Activated CD4-positive, alpha-beta memory T cell treated with anti-CD3 and anti-CD28 coated beads, Interleukin-2, amount 10 ng/mL, durations not matched to agents 7 days and 5 days (primary cell): Measurements from ENCODE around the gene ADAMTS2. TPM values are rescaled to one million over a fixed set of nuclear protein-coding genes. Genes with fewer than 3 reads are reported as not detected.

ENCODE experiments used
- CTCF ChIA-PET: fragments of 350-600 bp; sonication (Branson Sonifier 250); formaldehyde crosslinking; loops from one replicate; lab custom pipeline; 2021; ENCODE audit warnings: antibody characterized with exemption, inconsistent platforms; lab: Charles Lee
- POLR2A ChIA-PET: fragments of 350-600 bp; sonication (Branson Sonifier 250); formaldehyde crosslinking; loops from one replicate; lab custom pipeline; 2021; ENCODE audit warnings: antibody characterized with exemption; lab: Charles Lee
- DNase-seq: peaks from one replicate; pipeline ENCODE4 v3.0.0-alpha.2; 2020
- H3K27ac Mint-ChIP-seq: one replicate; pipeline ENCODE4 v1.8.0; 2021; ENCODE audit warnings: mild to moderate bottlenecking, mixed read lengths
- H3K27me3 Mint-ChIP-seq: one replicate; pipeline ENCODE4 v1.8.0; 2021; ENCODE audit warnings: mixed read lengths
- H3K36me3 Mint-ChIP-seq: one replicate; pipeline ENCODE4 v1.8.0; 2021; ENCODE audit warnings: low read depth, mixed read lengths
- H3K4me1 Mint-ChIP-seq: one replicate; pipeline ENCODE4 v1.8.0; 2021; ENCODE audit warnings: mixed read lengths
- H3K4me3 Mint-ChIP-seq: one replicate; pipeline ENCODE4 v1.8.0; 2021; ENCODE audit warnings: mild to moderate bottlenecking, mixed read lengths
- H3K9me3 Mint-ChIP-seq: one replicate; pipeline ENCODE4 v1.8.0; 2021; ENCODE audit warnings: mixed read lengths
- total RNA-seq, 2 experiments: library from RNA; stranded (reverse); gene quantifications; one replicate each; pipeline ENCODE4 v1.2.3, GENCODE V29; 2021

ADAMTS2 gene
- total RNA-seq, 2 experiments from 2014 or later = not detected

DNA sequence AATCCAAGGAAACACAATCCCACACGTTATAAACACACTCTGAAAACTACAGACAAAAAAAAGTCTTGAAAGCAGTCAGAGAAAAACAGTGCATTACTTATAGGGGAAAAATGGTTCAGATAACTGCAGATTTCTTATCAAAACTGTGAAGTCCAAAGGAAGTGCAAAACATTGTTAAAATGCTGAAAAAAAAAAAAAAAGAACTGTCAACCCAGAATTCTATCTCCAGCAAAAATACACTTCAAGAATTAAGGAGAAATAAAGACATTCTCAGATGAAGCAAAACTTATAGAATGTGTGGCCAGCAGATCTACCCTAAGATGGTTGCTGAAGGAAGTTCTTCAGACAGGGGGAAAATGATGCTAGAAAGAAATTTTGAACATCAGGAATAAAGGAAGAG is 40.4 kb downstream of the ADAMTS2 start:
- H3K27me3 Mint-ChIP-seq = peaks cover 2% of the 10 kb centered on the region
- H3K36me3 Mint-ChIP-seq = no peaks in the 10 kb centered on the region
- POLR2A ChIA-PET = no interaction called here
- H3K4me1 Mint-ChIP-seq = no peaks in the 10 kb centered on the region
- H3K4me3 Mint-ChIP-seq = no peak overlapping the region
- no peak for DNase-seq
- H3K27ac Mint-ChIP-seq = no peak overlapping the region
- CTCF ChIA-PET = no interaction called here
- peaks cover 5% of the 10 kb centered on the region for H3K9me3 Mint-ChIP-seq

DNA sequence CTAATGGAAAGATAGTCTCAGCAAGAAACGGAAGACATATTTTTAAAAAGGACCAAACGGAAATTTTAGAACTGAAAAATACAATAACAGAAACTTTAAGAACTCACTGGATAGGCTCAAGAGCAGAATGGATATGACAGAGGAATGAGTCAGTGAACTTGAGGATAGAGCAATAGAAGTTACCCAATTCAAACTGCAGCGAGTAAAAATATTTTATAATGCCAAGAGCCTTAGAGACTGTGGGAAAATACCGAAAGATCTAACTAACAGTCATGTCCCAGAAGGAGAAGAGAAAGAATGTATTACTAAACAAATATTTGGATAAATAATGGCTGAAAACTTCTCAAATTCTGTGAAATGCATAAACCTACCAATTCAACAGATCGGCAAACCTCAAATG is 40.8 kb downstream of the ADAMTS2 start:
- Mint-ChIP-seq H3K27ac (no peak overlapping the region), H3K4me3 (no peak overlapping the region), H3K4me1 (no peaks in the 10 kb centered on the region), H3K9me3 (peaks cover 5% of the 10 kb centered on the region), H3K36me3 (no peaks in the 10 kb centered on the region), H3K27me3 (peaks cover 2% of the 10 kb centered on the region)
- POLR2A ChIA-PET = no interaction called here
- no peak for DNase-seq
- CTCF ChIA-PET = no interaction called here

DNA sequence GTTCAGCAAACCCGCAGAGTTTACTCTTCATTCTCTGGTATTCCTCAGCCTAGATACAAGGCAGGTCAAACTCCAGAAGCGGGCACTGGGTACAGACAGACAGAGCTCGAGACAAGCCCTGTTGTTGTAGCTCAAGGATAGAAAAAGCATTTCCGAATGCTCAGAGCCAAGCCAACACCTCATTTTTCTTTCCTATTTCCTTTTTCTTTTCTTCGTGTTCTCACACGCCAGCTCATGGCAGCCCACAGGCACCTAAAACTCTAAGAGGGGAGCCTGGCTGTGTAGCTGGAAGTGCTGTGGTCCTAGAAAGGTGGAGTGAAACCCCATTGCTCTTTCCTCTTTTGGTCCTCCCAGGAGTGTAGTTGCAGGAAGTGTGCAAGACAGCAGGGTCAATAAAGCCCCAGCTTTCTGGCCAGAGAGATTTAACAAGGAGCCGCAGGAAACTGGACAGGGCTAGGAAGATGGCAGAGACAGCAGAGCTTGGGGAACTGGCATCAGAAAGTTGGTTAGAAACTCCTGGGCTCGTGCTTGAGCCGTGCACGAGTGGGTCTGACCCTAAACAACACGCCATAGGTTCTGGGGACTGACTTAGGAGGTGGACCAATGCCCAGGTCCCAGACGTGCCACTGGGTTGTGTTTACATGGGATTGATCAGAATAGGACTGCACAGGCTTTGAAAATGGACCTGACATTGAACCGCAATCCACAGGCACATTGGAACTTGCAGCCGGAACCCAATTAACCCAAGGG is 41.6 kb downstream of the ADAMTS2 start:
- DNase-seq = no peak
- peaks cover 5% of the 10 kb centered on the region for H3K9me3 Mint-ChIP-seq
- no peak overlapping the region for H3K4me3 Mint-ChIP-seq
- H3K36me3 Mint-ChIP-seq = no peaks in the 10 kb centered on the region
- POLR2A ChIA-PET = no interaction called here
- no peak overlapping the region for H3K27ac Mint-ChIP-seq
- no peaks in the 10 kb centered on the region for H3K4me1 Mint-ChIP-seq
- CTCF ChIA-PET = no interaction called here
- H3K27me3 Mint-ChIP-seq = peaks cover 2% of the 10 kb centered on the region

DNA sequence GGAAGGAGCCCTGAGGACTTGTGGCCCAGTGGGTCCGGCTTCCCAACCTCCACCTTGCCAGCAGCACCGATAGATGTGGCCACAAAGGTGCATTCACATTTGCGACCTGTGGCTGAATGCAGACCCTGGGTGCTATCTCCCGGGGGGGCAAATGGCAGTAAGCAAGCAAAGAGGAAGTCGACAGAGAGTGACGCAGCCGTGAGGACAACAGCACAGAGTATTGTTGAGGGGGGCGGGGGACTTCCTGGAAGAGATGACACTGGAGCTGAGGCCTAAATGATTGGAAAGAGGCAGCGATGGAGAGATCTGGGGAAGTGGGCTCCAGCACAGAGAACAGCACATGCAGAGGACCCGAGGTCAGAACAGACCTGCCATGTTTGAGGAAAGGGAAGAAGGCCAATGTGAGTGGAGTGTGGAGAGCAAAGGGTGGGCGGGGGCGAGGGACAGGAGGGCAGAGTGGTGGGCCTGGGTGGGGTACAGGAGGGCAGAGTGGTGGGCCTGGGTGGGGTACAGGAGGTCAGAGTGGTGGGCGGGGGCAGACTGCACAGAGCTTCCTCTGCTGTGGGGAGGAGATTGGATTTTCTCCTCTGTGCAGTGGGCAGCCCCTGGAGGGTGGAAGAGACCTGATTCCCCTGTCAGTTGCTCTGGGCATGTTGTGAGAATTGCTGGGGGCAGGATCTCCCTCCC is 42.6 kb downstream of the ADAMTS2 start:
- CTCF ChIA-PET = no interaction called here

DNA sequence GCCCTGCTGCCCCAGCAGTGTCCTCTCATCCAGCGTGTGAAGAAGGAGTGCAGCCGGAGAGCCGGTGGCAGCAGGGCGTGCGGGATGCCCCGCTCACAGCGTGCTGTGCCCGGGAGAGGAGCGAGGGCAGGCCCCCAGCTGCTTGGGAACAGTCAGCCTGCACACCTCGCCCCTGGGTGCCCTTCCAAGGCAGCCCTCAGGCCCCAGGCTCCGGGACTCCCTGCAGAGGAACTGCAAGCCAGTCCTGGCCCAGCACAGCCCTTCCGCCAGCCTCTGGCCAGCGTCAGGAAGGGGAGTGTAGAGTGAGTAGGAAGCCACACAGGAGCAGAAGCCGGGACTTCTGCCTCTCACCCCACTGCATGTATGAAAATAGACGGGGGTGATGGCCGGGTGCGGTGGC is 43.5 kb downstream of the ADAMTS2 start:
- H3K36me3 Mint-ChIP-seq = no peaks in the 10 kb centered on the region
- H3K4me3 Mint-ChIP-seq = no peak overlapping the region
- H3K27ac Mint-ChIP-seq = no peak overlapping the region
- peaks cover 2% of the 10 kb centered on the region for H3K27me3 Mint-ChIP-seq
- no peaks in the 10 kb centered on the region for H3K4me1 Mint-ChIP-seq
- H3K9me3 Mint-ChIP-seq = peaks cover 5% of the 10 kb centered on the region
- ChIA-PET CTCF (no interaction called here), POLR2A (no interaction called here)
- no peak for DNase-seq

More for the DNA sequence above, 42.6 kb downstream of the ADAMTS2 start:
- Mint-ChIP-seq H3K27ac (no peak overlapping the region), H3K36me3 (no peaks in the 10 kb centered on the region), H3K4me3 (no peak overlapping the region), H3K27me3 (peaks cover 2% of the 10 kb centered on the region), H3K9me3 (peaks cover 5% of the 10 kb centered on the region), H3K4me1 (no peaks in the 10 kb centered on the region)
- no peak for DNase-seq
- POLR2A ChIA-PET = no interaction called here

DNA sequence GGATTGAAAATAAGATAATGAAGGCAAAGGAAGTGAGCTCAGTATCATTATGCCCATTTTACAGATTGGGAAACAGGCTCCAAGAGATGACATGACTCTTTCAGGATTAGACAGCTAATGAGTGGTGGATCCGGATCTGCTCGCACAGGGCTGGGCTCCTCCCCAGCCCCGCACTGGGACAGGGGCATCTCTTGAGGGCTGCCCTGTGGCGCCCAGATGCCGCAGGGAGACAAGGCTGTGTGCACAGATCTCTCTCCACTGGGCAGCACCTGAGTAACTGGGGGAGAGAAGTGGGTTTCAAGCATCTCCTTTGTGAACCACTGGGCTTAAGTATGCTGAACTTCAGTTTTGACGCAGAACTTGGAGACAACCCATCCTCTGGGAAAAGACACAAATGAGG is 43.9 kb downstream of the ADAMTS2 start:
- CTCF ChIA-PET = no interaction called here
- DNase-seq = no peak
- Mint-ChIP-seq H3K27ac (no peak overlapping the region), H3K4me3 (no peak overlapping the region), H3K4me1 (no peaks in the 10 kb centered on the region), H3K27me3 (peaks cover 2% of the 10 kb centered on the region), H3K36me3 (no peaks in the 10 kb centered on the region), H3K9me3 (peaks cover 5% of the 10 kb centered on the region)
- POLR2A ChIA-PET = no interaction called here

DNA sequence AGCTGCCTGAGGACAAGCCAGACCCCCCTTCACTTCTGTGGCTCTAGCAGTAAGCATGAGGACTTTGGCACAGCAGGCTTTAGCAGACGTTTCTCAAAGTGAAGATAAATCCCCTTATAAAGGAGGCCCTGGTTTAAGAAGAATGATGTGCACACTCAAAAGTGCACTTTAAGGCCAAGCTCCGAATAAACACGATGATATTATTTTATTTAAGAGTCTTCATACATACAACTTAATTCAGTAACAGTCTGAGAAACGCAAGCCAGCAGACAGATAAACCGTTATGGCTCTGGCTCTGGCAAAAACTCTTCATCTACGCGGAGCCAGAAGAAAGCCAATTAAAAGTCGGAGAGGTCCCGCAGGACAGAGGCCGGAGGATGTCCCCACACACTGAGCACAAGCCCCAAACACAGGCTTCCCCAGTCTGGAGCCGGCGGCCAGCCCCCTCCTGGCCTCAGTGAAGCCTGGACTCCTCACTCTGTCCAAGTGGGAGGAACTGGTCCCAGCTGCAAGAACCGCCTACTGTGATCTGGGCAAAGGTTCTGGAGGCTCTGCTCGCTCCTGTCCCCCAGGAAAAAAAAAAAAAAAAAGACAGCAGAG is 44.6 kb downstream of the ADAMTS2 start:
- CTCF ChIA-PET = no interaction called here
- H3K4me1 Mint-ChIP-seq = no peaks in the 10 kb centered on the region
- no peak for DNase-seq

DNA sequence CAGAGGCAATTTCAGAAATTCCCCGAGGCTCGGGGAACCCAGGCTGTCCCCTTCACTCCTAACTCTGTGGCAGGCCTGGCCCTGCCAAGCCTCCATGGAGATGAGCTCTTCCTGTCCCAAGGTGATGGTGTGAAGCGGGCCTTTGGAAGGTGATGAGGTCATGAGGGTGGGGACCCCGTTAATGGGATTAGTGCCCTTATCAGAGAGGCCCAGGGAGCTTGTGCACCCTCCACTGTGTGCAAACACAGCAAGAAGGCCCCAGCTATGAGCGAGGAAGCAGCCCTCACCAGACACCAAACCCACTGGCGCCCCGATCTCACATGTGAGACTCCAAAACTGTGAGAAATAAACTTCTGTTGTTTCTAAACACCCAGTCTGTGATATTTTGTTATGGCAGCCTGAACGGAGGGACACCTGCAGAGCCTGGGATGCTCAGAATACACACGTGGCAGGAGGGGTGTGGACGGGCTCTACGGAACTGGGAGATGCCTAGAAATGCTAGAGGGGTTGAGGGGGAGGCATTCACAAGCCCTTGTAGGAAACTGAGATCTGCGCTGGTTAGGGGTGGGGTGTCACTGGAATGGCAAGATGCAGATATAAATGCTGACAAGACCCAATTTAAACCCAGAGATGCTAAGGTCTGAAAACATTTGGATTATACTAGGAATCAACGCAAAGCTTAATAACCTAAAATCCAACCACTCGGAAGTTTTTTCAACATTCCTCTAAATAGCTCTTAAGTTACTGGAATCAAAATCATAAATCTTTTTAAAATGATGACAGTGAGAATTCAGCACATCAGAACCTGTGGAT is 46.9 kb downstream of the ADAMTS2 start:
- ChIA-PET CTCF (no interaction called here), POLR2A (no interaction called here)
- no peak overlapping the region for H3K27ac Mint-ChIP-seq
- no peak overlapping the region for H3K4me3 Mint-ChIP-seq
- H3K36me3 Mint-ChIP-seq = no peaks in the 10 kb centered on the region
- H3K4me1 Mint-ChIP-seq = no peaks in the 10 kb centered on the region
- DNase-seq = no peak
- no peaks in the 10 kb centered on the region for H3K27me3 Mint-ChIP-seq
- H3K9me3 Mint-ChIP-seq = no peaks in the 10 kb centered on the region

More for the DNA sequence above, 44.6 kb downstream of the ADAMTS2 start:
- POLR2A ChIA-PET = no interaction called here
- H3K4me3 Mint-ChIP-seq = no peak overlapping the region
- no peaks in the 10 kb centered on the region for H3K36me3 Mint-ChIP-seq
- H3K9me3 Mint-ChIP-seq = peaks cover 5% of the 10 kb centered on the region
- H3K27me3 Mint-ChIP-seq = peaks cover 2% of the 10 kb centered on the region
- H3K27ac Mint-ChIP-seq = no peak overlapping the region

DNA sequence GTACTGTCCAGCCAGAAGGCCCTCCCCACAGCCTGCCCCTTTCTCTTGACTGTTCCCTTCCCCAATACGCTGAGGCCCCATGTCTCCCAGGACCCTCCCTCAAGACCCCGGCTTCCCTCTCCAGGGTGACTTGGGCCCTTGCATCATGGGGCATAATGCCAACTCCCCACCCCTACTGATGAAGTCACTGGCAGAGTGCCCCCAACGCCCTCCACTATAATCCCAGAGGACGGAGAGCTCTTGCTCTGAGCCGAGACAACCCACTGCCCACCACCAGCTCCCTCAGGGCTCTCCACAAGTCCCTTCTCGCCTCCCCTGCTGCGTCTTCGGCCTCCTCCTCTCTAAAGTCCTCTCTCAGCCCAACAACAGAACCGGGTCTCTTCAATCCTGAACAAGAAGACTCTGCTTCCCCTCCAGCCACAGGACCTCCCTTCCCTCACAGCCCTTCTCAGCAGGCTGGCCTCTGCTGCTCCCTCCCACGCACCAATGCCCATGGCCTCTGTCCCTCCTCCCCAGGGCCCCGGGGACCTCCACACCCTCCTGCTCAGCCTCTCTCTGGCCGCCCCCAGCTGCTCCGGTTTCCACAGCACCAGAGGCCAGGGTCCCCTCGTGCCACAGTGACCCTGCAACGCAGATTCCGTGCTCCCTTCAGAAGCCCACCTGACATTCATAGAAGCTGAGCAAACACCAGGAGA is 47.6 kb downstream of the ADAMTS2 start:
- ChIA-PET POLR2A (no interaction called here), CTCF (no interaction called here)
- H3K4me3 Mint-ChIP-seq = no peak overlapping the region
- H3K27me3 Mint-ChIP-seq = no peaks in the 10 kb centered on the region
- no peak overlapping the region for H3K27ac Mint-ChIP-seq
- no peaks in the 10 kb centered on the region for H3K4me1 Mint-ChIP-seq
- H3K9me3 Mint-ChIP-seq = no peaks in the 10 kb centered on the region
- H3K36me3 Mint-ChIP-seq = no peaks in the 10 kb centered on the region
- no peak for DNase-seq

DNA sequence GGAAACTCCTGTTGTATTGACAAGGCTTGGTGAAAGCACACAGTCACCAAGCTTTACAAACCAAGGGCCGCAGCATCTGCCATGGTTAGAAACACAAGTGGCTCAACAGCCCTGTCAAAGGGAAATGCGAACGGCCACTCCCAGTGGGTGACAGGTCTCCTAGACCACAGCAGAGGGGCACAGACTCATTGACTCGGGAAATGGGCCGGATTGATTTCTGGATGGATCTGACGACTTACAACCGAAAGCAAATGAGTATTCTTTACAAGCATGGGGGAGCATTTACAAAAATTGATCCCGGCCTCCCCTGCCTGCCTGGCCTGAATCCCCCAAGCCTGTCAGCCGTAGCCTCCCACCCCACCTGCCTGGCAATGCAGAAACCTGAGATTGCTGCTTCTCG is 48.2 kb downstream of the ADAMTS2 start:
- no peaks in the 10 kb centered on the region for H3K4me1 Mint-ChIP-seq
- CTCF ChIA-PET = no interaction called here

DNA sequence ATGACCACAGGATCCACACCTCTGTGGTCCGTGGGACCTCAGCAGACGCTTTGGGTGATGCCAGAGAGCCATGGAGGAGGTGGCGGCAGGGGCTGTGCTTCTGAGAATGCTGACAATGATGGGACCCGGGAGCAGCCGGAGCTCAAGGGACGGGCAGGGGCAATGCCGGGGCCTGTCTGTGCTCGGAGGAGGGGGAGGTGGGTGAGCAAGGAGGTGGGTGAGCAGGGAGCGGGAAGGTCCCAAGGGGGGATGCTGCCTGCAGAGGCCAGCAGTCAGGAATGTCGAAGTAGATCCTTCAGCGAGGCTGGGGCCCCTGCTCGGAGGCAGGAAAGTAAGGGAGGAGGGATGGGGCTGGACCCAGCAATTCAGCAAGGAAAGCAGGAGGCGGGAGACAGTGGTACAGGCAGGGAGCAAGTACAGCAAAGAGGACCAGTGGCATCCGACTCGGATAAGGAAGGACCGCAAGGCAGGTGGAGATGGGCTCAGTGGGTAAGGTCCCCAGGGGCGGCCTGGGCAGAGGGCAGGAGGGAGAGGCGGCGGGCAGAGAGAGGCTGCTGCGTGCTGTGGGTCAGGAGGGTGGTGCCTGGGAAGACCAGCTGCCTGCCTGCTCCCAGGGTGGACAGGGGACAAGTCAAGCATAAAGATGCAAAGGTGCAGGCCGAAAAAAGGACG is 49.0 kb downstream of the ADAMTS2 start:
- H3K9me3 Mint-ChIP-seq = no peaks in the 10 kb centered on the region
- H3K36me3 Mint-ChIP-seq = no peaks in the 10 kb centered on the region
- ChIA-PET POLR2A (no interaction called here), CTCF (no interaction called here)
- no peaks in the 10 kb centered on the region for H3K4me1 Mint-ChIP-seq
- DNase-seq = no peak
- H3K27ac Mint-ChIP-seq = no peak overlapping the region
- H3K4me3 Mint-ChIP-seq = no peak overlapping the region
- no peaks in the 10 kb centered on the region for H3K27me3 Mint-ChIP-seq

More for the DNA sequence above, 48.2 kb downstream of the ADAMTS2 start:
- Mint-ChIP-seq H3K27ac (no peak overlapping the region), H3K36me3 (no peaks in the 10 kb centered on the region), H3K4me3 (no peak overlapping the region), H3K27me3 (no peaks in the 10 kb centered on the region), H3K9me3 (no peaks in the 10 kb centered on the region)
- POLR2A ChIA-PET = no interaction called here
- no peak for DNase-seq

DNA sequence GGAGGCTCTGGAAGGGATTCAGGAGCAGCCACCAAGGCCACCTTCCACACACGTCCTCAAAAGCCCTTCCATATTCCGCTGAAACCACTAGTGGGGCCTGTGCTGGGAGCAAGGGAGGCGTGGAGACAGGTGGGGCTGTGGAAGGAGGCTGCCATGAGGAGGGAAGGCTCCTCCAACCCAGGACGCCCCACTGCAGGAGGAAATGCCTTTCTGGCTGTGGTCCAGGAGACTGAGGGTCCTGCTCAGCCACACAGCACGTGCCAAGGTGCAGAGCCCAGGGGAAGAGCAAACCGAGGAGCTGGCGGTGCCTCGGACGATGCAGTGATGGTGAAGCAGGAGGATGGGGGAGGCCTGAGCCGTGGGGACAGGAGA is 49.5 kb downstream of the ADAMTS2 start:
- ChIA-PET CTCF (no interaction called here), POLR2A (no interaction called here)
- Mint-ChIP-seq H3K9me3 (no peaks in the 10 kb centered on the region), H3K27me3 (no peaks in the 10 kb centered on the region), H3K4me1 (no peaks in the 10 kb centered on the region), H3K4me3 (no peak overlapping the region), H3K36me3 (no peaks in the 10 kb centered on the region), H3K27ac (no peak overlapping the region)
- DNase-seq = no peak
